Activated gamma-delta T cell treated with Interleukin-2 at 50 U/mL for 16 hours (primary cell): ENCODE results near the gene RAF1.
"Not testable (repeated sequence)": the region's sequence is repeated elsewhere in the genome, so short reads cannot be mapped to it uniquely, and the experiment has no call there.

Experiments used
- DNase-seq: peaks from one replicate; pipeline ENCODE4 v3.0.0-alpha.2; 2020

The RAF1 gene

DNA sequence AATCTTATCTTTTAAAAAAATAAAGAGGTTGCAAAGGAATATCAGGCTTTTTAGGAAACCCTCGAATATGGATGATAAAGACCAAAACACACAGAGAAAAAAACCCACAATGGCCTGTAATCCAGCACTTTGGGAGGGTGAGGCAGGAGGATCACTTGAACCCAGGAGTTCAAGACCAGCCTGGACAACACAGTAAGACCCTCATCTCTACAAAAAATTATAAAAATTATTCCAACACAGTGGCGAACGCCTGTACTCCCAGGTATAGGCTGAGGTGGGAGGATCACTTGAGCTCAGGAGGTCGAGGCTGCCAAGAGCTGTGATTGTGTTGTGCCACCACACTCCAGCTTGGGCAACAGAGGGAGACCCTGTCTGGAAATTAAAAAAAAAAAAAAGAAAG lies 30.8 kb downstream of the RAF1 start:
- no peak for DNase-seq

DNA sequence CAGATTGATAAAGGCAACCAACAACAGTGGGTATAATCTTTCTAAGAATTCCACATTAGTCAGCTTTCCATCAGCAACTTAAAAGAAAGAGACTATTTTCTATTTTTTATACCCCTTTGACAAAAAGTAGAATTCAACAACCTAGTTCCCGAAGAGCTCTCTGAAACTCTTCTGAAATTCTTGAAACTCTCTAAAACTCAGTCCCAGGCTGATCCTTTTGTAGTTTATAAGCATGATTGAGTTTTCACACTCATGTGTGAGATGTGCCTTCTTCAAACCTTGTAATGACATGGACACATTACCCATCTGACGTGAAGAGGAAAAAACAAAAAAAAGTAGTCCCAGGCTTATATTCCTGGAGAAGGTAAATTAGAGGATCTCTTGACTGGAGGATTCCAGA lies 31.4 kb downstream of the RAF1 start:
- DNase-seq: no peak

DNA sequence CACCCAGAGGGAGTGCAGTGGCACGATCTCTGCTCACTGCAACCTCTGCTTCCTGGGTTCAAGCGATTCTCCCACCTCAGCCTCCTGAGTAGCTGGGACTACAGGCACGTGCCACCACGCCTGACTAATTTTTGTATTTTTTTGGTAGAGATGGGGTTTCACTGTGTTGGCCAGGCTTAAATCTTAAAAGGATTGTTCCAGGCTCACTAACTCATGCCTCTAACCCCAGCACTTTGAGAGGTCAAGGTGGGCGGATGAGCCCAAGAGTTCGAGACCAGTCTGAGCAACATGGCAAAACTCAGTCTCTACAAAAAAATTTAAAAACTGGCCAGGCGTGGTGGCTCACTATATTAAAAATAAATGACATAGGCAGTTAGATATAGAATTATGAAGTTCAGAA lies 33.1 kb downstream of the RAF1 start:
- DNase-seq: not testable (repeated sequence)

DNA sequence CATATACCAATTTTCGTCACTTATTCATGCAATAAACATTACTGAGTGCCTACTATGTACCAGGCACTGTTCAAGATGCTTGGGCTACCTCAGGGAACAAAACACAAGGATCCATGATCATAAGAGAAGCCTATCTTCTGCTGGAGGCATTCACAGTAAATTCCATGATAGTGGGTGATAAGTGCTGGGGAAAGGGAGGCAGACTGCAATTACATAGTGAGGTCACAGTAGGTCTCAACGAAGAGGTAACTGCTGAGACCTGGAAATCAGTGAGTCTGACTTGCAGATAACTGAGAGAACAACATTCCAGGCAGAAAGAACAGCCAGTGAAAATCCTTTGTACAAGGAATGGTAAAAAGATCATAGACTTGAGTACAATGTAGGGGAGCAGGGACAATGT lies 33.6 kb downstream of the RAF1 start:
- no peak for DNase-seq

DNA sequence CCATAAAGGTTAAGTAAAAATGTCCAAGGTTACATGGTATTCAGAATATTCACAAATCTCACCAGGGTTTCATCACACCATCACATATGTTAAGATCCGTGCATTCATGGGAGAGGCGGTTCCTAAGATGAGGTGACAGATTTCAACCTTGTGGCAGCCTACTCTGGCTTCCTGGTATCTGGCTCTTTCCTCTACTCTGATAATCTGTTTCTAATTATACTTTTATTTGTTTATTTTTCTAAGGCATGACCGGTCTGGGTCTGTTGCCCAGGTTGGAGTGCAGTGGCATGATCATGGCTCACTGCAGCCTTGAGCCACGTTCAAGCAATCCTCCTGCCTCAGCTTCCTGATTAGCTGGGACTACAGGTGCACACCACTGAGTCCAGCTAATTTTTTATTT lies 34.4 kb downstream of the RAF1 start:
- no peak for DNase-seq

DNA sequence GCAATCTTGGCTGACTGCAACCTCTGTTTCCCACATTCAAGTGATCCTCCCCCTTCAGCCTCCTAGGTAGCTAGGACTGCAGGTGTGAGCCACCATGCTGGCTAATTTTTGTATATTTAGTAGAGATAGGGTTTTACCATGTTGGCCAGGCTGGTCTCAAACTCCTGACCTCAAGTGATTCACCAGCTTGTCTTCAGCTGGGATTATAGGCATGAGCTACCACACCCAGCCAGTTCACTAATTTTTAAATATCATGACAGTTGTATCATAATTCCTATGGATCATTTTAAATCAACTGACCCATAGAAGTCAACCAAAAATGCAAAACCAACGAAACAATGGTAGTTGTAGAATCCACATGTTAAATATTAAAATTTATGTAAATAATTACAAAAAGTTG lies 35.1 kb downstream of the RAF1 start:
- DNase-seq: no peak

DNA sequence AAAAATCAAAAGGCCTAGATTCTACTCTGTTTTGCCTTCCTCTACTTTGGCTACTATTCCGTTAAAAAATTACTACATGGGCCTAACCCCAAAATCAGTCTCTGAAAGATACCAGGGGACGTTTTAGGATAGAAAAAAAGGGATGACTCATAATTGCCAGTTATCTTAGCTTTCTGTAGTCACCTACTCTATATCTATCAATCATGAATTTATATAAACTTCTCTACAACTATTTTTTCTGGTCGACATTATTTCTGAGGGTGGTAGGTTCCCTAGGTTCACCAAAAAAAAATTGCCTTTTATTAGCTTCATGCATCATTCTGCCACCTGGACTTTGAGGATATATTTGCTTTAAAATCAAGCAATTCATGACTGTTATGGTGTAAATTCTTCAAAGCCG lies 36.5 kb downstream of the RAF1 start:
- no peak for DNase-seq

DNA sequence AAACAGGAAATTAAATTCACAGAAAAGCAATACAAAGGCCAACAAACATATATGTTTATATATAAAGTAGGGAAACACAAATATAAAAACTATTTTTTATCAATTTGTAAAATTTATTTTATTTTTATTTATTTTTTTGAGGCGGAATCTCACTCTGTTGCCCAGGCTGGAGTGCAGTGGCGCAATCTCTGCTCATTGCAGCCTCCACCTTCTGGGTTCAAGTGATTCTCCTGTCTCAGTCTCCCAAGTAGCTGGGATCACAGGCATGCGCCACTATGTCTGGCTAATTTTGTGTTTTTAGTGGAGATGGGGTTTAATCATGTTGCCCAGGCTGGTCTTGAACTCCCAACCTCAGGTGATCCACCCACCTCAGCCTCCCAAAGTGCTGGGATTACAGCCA lies 39.0 kb downstream of the RAF1 start:
- DNase-seq: not testable (repeated sequence)

DNA sequence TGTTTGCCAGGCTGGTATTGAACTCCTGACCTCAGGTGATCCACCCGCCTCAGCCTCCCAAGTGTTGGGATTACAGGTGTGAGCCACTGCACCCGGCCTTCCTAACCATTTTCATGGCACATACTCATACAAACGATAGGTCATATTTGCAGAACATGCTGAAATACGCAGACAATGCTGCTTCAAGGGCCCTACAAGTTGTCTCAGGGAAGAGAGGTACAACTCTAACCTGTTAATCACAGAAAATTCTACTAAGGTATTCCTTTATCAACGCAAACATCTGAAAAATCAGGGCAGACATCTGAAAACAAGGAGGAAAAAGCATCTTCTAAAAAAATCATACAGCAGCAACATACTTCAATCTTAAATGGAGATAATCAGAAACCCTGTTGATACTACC lies 39.9 kb downstream of the RAF1 start:
- no peak for DNase-seq

DNA sequence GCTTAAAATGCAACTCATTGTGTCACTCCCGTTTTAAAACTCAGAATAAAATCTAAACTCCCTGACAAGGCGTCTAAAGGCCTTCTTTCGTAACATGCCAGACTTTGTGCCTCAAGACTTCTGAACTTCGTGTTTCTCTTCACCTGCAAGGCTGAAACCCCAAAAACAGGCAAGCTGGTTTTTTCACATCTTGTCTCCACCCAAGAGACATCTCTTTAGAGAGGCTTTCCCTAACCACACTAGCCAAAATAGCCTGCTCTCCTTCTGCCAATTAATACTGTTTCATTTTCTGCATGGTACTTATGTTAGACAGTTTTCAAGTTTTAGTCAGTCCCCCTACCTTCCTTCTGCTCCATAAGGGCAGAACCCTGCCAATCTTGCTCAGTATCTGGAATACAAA lies 41.6 kb downstream of the RAF1 start:
- no peak for DNase-seq

DNA sequence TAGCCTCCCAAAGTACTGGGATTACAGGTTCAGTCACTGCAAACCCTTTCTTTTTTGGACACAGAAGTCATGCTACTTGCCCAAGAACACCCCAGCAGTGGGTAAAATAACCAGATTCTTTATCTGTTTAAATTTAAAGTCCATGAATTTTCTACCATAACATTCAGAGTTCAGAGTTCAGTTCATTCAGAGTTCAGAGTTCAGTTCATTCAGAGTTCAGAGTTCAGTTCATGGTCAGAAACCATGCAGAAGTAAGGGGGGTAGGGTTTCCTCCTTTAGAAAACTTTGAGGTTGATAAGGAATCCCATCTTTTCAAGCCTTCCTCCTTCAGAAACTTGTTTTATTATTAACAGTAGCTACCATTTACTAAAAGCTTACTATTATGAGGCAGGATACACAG lies 43.2 kb downstream of the RAF1 start:
- DNase-seq: no peak

DNA sequence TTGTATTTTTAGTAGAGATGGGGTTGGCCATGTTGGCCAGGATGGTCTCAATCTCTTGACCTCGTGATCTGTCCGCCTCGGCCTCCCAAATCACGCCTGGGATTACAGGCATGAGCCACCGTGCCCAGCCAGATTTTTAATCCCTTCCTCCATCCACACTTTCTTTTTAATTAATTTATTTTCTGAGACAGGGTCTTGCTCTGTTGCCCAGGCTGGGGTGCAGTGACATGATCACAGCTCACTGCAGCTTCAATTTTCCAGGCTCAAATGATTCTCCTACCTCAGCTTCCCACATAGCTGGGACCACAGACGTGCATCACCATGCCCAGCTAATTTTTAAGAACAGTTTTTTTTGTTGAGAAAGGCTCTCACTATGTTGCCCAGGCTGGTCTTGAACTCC lies 43.6 kb downstream of the RAF1 start:
- no peak for DNase-seq

DNA sequence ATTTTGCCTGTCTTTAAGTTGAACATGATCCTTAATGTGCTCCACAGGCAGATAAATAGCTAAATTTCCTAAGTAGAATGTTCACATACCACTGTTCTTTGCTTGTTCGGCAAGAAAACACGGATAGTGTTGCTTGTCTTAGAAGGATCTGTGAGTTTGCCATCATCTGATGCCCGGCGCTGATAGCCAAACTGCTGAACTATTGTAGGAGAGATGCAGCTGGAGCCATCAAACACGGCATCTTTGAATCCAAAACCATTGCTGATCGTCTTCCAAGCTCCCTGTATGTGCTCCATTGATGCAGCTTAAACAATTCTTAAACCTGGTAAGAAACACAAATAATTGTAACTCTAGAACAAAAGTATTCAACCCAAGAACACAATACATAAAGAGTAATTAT lies 45.5 kb downstream of the RAF1 start:
- no peak for DNase-seq

DNA sequence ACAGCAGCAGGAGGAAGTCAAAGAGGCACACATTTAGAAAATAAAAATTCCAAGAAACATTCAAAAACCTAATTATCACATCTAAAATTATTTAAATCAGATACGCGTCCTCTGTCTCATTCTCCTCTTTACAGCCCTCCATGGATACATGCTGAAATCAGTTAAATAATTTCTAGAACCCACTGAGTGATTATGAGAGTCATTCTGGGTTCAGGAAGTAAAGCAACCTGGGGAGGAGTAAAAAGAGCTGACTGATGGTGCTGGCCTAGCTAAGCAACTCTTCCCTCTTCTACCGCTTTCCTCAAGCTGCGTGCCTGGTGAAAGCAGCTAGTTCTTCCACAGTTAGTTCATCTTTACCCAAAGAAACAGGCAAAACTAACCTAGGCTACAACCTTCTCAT lies 48.7 kb downstream of the RAF1 start:
- no peak for DNase-seq

DNA sequence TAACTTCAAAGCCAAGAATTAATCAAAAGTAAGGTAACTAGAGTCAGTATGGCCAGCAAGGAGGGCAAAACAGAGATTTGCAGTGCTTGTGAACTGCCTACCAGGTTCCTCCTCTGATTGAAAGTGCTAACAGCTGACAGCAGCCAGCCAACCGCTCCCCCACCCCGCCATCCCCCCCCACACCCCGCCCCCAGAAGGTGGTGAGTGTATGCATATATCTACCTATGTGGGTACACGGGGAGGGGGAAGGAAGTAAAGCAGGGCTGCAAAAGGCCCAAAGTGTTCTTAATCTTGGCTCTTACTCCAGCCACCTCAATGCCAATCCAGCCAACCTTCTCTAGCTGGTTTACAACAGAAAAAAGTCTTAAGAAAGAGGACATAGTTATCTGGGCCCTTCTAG lies 50.7 kb downstream of the RAF1 start:
- DNase-seq: no peak

DNA sequence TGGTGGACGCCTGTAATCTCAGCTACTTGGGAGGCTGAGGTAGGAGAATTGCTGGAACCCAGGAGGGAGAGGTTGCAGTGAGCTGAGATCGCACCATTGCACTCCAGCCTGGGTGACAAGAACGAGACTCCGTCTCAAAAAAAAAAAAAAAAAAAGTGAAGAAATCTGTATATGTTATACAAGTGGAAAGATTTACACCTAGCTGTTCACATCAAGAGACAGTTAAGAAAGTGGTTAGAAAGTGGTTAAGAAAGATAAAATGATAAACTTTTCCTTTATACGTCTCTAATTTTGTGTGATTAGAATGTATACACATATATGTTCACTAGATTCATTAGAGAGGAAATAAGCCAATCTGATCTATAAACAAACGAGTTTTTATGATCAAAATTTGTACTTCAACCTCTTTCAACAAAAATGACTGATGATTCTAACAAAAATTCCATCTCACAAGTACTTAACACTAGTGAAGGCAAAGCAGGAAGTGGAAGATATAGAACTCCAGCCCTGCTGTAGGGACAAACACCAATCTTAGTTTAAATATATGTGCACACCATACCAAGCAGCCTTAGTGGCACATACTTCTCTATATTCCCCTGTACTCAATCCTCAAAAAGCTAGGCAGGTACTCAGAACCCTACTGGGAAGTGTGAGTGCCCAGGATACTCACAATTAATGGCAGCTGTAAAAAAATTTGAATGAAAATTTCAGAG lies 51.2 kb downstream of the RAF1 start:
- no peak for DNase-seq

DNA sequence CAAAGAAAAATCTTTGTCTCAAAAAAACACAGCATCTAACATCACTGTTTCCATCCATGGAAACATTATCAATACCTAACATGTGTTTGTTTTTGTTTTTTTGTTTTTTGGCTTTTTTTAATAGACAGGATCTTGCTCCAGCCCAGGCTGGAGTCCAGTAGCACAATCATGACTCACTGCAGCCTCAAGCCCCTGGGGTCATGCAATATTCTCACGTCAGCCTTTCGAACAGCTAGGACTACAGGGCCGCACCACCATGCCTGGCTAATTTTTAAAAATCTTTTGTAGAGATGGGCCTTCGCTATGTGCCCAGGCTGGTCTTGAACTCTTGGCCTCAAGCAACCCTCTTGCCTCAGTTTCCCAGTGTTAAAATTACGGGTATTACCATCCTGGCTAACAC lies 52.8 kb downstream of the RAF1 start:
- no peak for DNase-seq

DNA sequence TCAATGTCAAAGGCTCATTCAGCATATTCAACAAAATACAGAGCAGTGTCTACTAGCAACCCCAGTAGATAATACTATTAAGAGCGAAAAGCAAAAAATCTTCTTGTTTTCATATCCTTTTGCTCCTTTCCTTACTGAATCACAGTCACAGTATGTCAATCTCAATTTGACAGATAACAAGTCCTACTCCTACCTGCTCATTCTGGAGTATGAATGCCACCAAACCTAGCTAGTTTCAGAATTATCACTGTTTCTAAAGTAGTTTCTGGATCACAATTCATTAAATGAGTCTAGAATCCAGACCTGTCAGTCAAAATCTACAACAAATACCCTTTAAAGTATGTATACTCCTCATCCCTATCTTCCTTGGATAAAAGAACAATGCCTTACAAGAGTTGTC lies 55.5 kb downstream of the RAF1 start:
- no peak for DNase-seq

DNA sequence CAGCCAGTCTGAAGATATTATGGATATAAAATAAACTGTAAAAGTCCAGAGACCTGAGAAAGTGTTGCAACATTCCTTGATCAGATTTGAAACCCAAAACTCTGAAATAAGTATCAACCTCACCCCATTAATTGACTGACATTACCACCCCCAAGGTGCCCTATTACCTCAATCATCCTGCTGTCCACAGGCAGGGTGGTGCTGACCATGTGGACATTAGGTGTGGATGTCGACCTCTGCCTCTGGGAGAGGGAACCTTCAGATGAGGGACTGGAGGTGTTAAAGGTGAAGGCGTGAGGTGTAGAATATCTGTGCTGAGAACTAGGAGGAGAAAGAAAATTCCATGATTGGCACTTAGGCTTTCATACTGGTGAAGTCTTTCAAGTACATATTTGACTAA lies 59.9 kb downstream of the RAF1 start:
- no peak for DNase-seq

DNA sequence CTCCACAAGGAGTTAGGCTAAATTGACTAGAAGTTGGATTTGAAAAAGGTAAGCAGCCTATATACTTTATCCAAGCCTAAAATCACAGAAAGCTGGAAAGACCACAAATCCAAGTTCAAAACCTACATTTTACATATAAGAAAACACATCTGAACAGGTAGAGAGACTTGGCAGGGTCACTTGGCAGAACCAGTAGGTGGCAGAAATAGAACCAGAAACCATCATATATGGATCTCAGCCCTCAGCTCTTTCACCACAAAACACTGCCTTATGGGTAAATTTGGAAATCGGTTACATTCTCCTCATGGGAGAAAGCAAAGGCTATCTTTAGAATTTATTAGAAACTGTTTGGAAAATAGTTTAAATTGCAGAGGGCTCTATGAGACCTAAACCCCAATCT lies 62.8 kb downstream of the RAF1 start:
- no peak for DNase-seq

DNA sequence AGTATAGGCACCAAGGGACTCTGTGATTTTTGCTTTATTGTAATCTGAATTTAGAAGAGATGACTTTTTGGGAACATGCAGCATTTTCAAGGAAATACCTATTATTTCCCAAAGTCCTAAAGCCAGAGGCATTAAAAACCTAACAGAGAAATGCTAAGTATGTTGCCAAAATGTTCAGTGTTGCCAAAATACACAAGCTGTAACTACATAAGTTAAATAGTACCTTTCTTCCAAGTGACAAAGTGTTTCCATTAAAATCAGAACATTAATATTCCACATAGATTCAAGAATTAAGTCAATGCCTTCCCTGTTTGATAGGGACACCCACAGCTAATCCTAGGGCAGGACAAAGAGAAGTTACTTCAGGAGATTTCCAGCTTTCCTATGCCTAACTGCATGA lies 65.0 kb downstream of the RAF1 start:
- DNase-seq: no peak

DNA sequence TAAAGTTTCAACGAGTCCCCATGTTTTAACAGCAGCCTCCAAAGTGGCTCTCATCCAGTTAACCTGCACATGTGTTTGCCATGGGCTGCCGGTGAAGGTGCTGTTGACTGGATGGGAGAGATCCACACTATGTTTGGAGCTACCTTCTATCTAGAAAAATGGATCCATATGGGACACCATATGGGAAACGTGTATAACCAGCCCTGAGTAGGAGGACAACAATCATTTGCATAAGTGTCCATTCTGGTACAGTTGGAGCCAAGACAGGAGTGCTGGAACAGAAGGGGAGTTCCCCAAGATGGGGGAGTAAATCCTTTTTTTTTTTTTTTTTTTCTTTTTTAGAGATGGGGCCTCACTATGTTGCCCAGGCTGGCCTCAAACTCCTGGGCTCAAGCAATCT lies 70.4 kb downstream of the RAF1 start:
- DNase-seq: no peak

DNA sequence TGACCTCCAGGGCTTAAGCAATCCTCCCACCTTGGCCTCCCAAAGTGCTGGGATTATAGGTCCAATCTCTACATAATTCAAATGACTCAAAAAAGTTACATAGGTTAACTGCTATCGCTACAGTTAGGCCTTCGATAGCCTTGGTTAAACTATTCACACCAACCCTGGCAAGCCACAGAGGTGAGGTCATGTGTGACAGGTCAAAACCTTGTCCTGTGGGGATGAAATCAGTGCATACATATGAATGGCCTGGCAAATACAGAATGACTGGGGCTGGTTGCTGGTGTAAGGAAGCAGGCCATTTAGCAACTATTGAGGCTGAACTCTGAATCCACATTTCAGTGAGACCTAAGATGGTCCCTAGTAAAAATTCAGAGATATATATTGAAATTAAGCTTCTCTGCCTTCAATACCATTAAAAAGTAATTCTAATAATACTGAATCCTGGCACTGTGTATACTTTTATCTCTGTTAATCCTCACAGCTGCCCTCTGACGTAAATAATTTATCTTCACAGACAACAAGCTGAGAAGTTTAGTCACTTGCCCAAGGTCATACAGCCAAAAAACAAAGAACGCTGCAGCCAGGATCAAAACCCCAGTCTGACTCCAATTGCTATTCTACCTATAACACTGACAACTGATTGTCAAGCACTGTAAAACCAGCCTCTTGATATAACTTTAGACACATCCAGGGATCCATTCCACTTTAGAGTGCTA lies 71.8 kb downstream of the RAF1 start:
- no peak for DNase-seq

DNA sequence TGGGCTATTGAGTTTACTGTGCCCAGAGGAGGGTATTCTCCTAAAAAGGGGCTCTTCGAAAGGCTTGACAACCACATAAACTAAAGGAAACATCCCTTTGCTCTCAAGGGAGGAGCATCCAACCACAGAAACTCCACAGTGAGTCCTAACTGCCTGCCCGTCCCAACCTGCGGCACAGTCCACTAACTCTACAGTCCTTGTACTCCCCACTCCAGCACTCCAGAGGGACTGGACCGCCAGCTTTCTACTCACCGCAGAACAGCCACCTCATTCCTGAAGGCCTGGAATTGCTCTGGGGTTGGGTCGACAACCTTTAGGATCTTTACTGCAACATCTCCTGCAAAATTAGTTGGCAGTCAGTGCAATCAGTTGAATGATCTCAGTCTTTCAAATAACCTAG lies 72.5 kb downstream of the RAF1 start:
- no peak for DNase-seq

DNA sequence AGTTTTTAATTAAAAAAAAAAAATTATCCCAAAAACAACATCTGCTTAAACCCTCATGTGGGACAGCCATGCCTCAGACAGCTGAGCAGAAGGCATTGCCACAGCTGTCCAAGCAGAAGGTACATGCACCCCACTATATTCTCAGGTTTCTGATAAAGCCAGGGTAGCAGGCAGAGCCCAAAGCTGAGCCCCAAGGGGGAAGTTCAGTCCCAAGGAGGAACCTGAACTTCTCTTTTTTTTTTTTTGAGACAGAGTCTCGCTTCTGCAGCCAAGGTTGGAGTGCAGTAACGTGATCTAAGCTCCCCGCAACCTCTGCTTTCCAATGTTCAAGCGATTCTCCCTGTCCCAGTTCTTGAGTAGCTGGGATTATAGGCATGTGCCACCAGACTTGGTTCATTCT lies 73.8 kb downstream of the RAF1 start:
- no peak for DNase-seq
